Neural progenitor cell (in vitro differentiated cells): ENCODE measurements around the gene PHACTR4.

ENCODE experiments used
- EZH2phosphoT487 ChIP-seq: fragments of 200-600 bp; sonication (generic); IDR thresholded peaks from 2 replicates; pipeline ENCODE4 v1.6.1; 2017; ENCODE audit warnings: antibody characterized with exemption
- TF ChIP-seq, protein P1 (sequence below): fragments of 200-600 bp; sonication (generic); IDR thresholded peaks from 2 replicates; pipeline ENCODE4 v1.5.1; 2017; ENCODE audit warnings: antibody characterized with exemption, mild to moderate bottlenecking

GRCh38 chr1:28526886-28527285, 157.3 kb downstream of the PHACTR4 start:
- TF ChIP-seq, protein P1, sequence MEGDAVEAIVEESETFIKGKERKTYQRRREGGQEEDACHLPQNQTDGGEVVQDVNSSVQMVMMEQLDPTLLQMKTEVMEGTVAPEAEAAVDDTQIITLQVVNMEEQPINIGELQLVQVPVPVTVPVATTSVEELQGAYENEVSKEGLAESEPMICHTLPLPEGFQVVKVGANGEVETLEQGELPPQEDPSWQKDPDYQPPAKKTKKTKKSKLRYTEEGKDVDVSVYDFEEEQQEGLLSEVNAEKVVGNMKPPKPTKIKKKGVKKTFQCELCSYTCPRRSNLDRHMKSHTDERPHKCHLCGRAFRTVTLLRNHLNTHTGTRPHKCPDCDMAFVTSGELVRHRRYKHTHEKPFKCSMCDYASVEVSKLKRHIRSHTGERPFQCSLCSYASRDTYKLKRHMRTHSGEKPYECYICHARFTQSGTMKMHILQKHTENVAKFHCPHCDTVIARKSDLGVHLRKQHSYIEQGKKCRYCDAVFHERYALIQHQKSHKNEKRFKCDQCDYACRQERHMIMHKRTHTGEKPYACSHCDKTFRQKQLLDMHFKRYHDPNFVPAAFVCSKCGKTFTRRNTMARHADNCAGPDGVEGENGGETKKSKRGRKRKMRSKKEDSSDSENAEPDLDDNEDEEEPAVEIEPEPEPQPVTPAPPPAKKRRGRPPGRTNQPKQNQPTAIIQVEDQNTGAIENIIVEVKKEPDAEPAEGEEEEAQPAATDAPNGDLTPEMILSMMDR = no peak
- no peak for TF ChIP-seq EZH2phosphoT487
